B cell (primary cell): Measurements from ENCODE around the gene ACE. TPM values are rescaled to one million over a fixed set of nuclear protein-coding genes. Genes with fewer than 3 reads are reported as not detected.

Source experiments
- ATAC-seq: fragments of 200-7000 bp; cut with Tn5 transposase; one replicate; pipeline ENCODE4 v1.10.0; 2021; ENCODE audit warnings: low read depth, mild to moderate bottlenecking, moderate number of reproducible peaks, moderate library complexity
- CTCF ChIA-PET: fragments of 350-600 bp; sonication (Branson Sonifier 250); formaldehyde crosslinking; loops from one replicate; lab custom pipeline; 2021; ENCODE audit warnings: antibody characterized with exemption, inconsistent platforms; lab: Charles Lee
- POLR2A ChIA-PET: fragments of 350-600 bp; sonication (Branson Sonifier 250); formaldehyde crosslinking; loops from one replicate; lab custom pipeline; 2021; ENCODE audit warnings: antibody characterized with exemption; lab: Charles Lee
- DNase-seq: peaks from one replicate; pipeline ENCODE4 v3.0.0; 2013
- H2AFZ ChIP-seq: 2 replicates; pipeline ENCODE4 v1.6.1; 2012; ENCODE audit warnings: mild to moderate bottlenecking, low read depth, low read length; ENCODE audit not compliant: insufficient read depth, poor library complexity, severe bottlenecking
- H3K27ac ChIP-seq, 2 donors: 1 replicate in 1 of 2; 2 replicates in 1 of 2; pipeline ENCODE4 v1.5.1; 2012 to 2013; ENCODE audit warnings: low read length in 2 of 2, mild to moderate bottlenecking in 2 of 2, moderate library complexity in 1 of 2
- H3K27me3 ChIP-seq, 4 experiments: fragments of 200-600 bp in 1 of 4; sonication (generic) in 1 of 4; replicated peaks in 1 of 4; 1 replicate in 2 of 4; 2 replicates in 2 of 4; pipeline versions ENCODE4 v1.6.1 to v1.7.0; 2013 to 2016; ENCODE audit warnings: low read length in 3 of 4, mild to moderate bottlenecking in 2 of 4, mixed read lengths in 1 of 4, moderate library complexity in 1 of 4; ENCODE audit not compliant: insufficient read depth in 4 of 4, control insufficient read depth in 3 of 4; ENCODE audit errors: control extremely low read depth in 1 of 4
- H3K36me3 ChIP-seq, 2 experiments: replicated peaks in 1 of 2; 1 replicate in 1 of 2; 2 replicates in 1 of 2; pipeline versions ENCODE4 v1.6.1 to v1.7.1; 2013; ENCODE audit warnings: low read length in 1 of 2; ENCODE audit not compliant: insufficient read depth in 2 of 2, control insufficient read depth in 1 of 2; ENCODE audit errors: control extremely low read depth in 1 of 2, extremely low read depth in 1 of 2
- H3K4me1 ChIP-seq, 2 donors: fragments of 200-600 bp in 1 of 2; sonication (generic) in 1 of 2; 1 replicate in 1 of 2; 2 replicates in 1 of 2; pipeline versions ENCODE4 v1.5.1 to v1.6.1; 2013 to 2017; ENCODE audit warnings: low read length in 2 of 2; ENCODE audit not compliant: control insufficient read depth in 2 of 2, insufficient read depth in 2 of 2
- H3K4me2 ChIP-seq: replicated peaks from 2 replicates; pipeline ENCODE3; 2012; ENCODE audit warnings: mild to moderate bottlenecking, low read depth, low read length; ENCODE audit not compliant: poor library complexity, severe bottlenecking
- H3K4me3 ChIP-seq, 5 experiments: fragments of 200-600 bp in 1 of 5; sonication (generic) in 1 of 5; 1 replicate in 3 of 5; 2 replicates in 2 of 5; pipeline versions ENCODE4 v1.5.1 to v1.7.0; 2011 to 2016; ENCODE audit warnings: low read length in 4 of 5, mild to moderate bottlenecking in 4 of 5, low read depth in 2 of 5, control low read depth in 1 of 5, moderate library complexity in 1 of 5; ENCODE audit not compliant: insufficient read depth in 1 of 5; ENCODE audit errors: control extremely low read depth in 1 of 5, extremely low read depth in 1 of 5
- H3K79me2 ChIP-seq: fragments of 200-600 bp; sonication (generic); one replicate; pipeline ENCODE4 v1.6.0; 2016; ENCODE audit warnings: low read length; ENCODE audit not compliant: control insufficient read depth, insufficient read depth
- H3K9ac ChIP-seq: fragments of 200-600 bp; sonication (generic); 2 replicates; pipeline ENCODE4 v1.6.1; 2017; ENCODE audit warnings: mild to moderate bottlenecking, low read length, moderate library complexity
- H3K9me3 ChIP-seq, 3 donors: one replicate each; pipeline versions ENCODE4 v1.6.1 to v1.7.1; 2013; ENCODE audit warnings: low read length in 2 of 3; ENCODE audit not compliant: control insufficient read depth in 2 of 3, insufficient read depth in 1 of 3; ENCODE audit errors: control extremely low read depth in 1 of 3
- H4K20me1 ChIP-seq: 2 replicates; pipeline ENCODE4 v1.6.0; 2012; ENCODE audit warnings: mild to moderate bottlenecking, low read length; ENCODE audit not compliant: insufficient read depth, control insufficient read depth, poor library complexity, severe bottlenecking
- H3K27ac Mint-ChIP-seq: one replicate; pipeline ENCODE4 v1.8.0; 2021; ENCODE audit warnings: mixed read lengths
- H3K27me3 Mint-ChIP-seq: one replicate; pipeline ENCODE4 v1.8.0; 2021; ENCODE audit warnings: mixed read lengths
- H3K4me1 Mint-ChIP-seq: one replicate; pipeline ENCODE4 v1.8.0; 2021; ENCODE audit warnings: mixed read lengths
- H3K4me3 Mint-ChIP-seq: one replicate; pipeline ENCODE4 v1.8.0; 2021; ENCODE audit warnings: mixed read lengths
- H3K9me3 Mint-ChIP-seq: one replicate; pipeline ENCODE4 v1.8.0; 2022; ENCODE audit warnings: mixed read lengths; ENCODE audit not compliant: insufficient read depth
- EZH2 ChIP-seq: IDR thresholded peaks from 2 replicates; pipeline ENCODE4 v1.6.1; 2012; ENCODE audit warnings: borderline replicate concordance, low read depth, mild to moderate bottlenecking, moderate library complexity, low read length; ENCODE audit not compliant: insufficient read depth, poor library complexity, severe bottlenecking
- WGBS: methylation state at CpG from one replicate; pipeline ENCODE4 v1.1.5; 2013; ENCODE audit warnings: missing lambda C conversion rate; ENCODE audit not compliant: insufficient coverage; 5-methylcytosine and 5-hydroxymethylcytosine counted together
- intact Hi-C: fragments of 100-400 bp; cut with micrococcal nuclease; formaldehyde crosslinking; loops from one replicate; pipeline ENCODE4 v1.10.0; 2022
- polyA plus RNA-seq: library from polyadenylated mRNA; depleted of rRNA; stranded (reverse); fragments of >200 nt; gene quantifications from 2 replicates; pipeline ENCODE4 v1.2.3, GENCODE V29; 2012
- total RNA-seq, 2 donors: library from RNA; stranded (reverse); fragments of 120-200 nt in 1 of 2; gene quantifications; 1 replicate in 1 of 2; 2 replicates in 1 of 2; pipeline versions ENCODE4 v1.2.3 to v1.2.4, GENCODE V29; 2013 to 2022
- TF ChIP-seq, protein P1 (sequence below): fragments of 200-600 bp; IDR thresholded peaks from one replicate; pipeline ENCODE4 v1.8.0; 2022; ENCODE audit warnings: antibody characterized with exemption, mild to moderate bottlenecking

Gene ACE
- total and polyA plus RNA-seq, 2 donors (not counting 1 experiment from before 2014, with no cell fraction given), result 0.67 to 2.6 TPM

DNA sequence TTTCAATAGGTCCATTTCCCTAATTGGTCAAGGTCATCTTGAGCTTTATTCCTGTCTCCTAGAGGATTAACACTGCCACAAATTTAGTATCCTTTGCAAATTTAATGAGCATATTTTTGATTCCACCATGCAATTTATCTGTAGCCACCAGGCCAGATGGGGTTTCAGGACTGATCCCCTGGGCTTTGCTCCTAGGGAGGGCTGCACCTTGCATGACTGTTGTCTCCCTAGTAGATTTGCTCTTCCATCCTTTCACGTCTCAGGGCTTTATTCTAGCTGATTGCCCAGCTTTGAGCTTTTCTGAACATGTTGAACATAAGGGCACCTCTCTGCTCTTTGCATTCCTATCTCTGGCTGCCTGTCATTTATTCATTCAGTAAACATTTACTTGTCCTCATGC is 38.6 kb downstream of the ACE start:
- Histone ChIP-seq H2AFZ (no peak overlapping the region), H3K36me3 (no peaks in the 10 kb centered on the region), H3K79me2 (no peaks in the 10 kb centered on the region), H3K4me2 (no peak overlapping the region), H4K20me1 (no peaks in the 10 kb centered on the region), H3K9me3 (no peaks in the 10 kb centered on the region), H3K27ac (no peak overlapping the region), H3K4me1 (no peaks in the 10 kb centered on the region), H3K9ac (no peak overlapping the region), H3K27me3 (no peaks in the 10 kb centered on the region), H3K4me3 (no peak overlapping the region)
- Mint-ChIP-seq H3K27me3 (peaks cover 17% of the 10 kb centered on the region), H3K27ac (no peak overlapping the region), H3K9me3 (no peaks in the 10 kb centered on the region), H3K4me1 (no peaks in the 10 kb centered on the region), H3K4me3 (no peak overlapping the region)
- CTCF ChIA-PET, result interaction anchor here (0.7 to 1.2 kb wide), 2 partner anchors 10 to 72 kb away, joined by 3 read pairs; no protein-coding TSS in a partner anchor
- TF ChIP-seq, protein P1, sequence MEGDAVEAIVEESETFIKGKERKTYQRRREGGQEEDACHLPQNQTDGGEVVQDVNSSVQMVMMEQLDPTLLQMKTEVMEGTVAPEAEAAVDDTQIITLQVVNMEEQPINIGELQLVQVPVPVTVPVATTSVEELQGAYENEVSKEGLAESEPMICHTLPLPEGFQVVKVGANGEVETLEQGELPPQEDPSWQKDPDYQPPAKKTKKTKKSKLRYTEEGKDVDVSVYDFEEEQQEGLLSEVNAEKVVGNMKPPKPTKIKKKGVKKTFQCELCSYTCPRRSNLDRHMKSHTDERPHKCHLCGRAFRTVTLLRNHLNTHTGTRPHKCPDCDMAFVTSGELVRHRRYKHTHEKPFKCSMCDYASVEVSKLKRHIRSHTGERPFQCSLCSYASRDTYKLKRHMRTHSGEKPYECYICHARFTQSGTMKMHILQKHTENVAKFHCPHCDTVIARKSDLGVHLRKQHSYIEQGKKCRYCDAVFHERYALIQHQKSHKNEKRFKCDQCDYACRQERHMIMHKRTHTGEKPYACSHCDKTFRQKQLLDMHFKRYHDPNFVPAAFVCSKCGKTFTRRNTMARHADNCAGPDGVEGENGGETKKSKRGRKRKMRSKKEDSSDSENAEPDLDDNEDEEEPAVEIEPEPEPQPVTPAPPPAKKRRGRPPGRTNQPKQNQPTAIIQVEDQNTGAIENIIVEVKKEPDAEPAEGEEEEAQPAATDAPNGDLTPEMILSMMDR, result no peak
- no peak for TF ChIP-seq EZH2
- ATAC-seq (no peak), DNase-seq (no peak)
- 44% methylated on average over 1 of the region's 1 CpG for WGBS
- intact Hi-C loops, result no loop called here
- POLR2A ChIA-PET, result no interaction called here

DNA sequence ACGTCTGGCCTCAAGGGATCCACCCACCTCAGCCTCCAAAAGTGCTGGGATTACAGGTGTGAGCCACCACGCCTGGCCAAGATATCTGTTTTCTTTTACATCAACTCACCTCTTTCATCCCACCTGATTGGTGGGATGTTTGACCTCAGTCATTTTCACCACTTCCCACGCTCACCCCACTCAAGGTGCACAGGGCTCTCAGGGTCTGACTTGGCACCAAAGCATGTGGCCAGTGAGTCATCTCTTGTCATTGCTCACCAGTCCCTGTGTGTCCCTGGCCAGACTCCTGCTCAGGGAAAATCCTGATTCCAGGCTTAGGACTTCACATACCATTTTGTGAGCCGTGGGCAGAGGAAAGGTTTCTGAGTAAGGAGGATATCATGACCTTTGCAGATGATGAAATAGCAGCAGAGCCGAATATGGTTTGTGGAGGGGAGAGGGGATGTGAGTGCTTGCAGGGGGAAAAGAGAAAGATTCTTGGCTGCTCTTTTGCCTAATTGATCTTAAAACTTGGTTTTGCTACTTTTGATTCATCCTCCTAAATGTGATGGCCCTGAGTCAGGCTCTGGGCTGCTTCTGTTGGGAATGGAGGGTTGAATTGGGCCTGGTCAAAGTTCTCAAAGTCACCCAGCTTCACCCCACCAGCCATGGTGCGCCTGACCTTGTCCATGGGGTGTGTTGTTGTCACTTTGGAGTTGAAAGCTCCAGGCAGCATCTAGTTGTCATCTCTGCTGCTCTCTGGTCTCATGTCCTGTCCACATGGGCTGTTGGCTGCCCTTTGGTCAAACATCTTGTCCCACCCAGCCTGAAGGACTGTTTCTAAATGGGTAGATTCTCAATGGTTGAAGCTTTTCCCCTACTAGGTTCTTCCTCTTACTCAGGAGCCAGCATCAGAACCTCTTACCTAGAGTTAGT is 40.3 kb downstream of the ACE start:
- Histone ChIP-seq H3K27ac (no peak overlapping the region), H3K36me3 (no peaks in the 10 kb centered on the region), H4K20me1 (no peaks in the 10 kb centered on the region), H3K9ac (no peak overlapping the region), H3K9me3 (peaks cover 0 to 6% (median 0%) of the 10 kb centered on the region in 3 donors), H2AFZ (no peak overlapping the region), H3K4me2 (no peak overlapping the region), H3K27me3 (no peaks in the 10 kb centered on the region), H3K4me3 (no peak overlapping the region), H3K79me2 (no peaks in the 10 kb centered on the region), H3K4me1 (no peaks in the 10 kb centered on the region)
- Mint-ChIP-seq H3K27ac (no peak overlapping the region), H3K27me3 (peaks cover 31% of the 10 kb centered on the region), H3K4me1 (no peaks in the 10 kb centered on the region), H3K9me3 (no peaks in the 10 kb centered on the region), H3K4me3 (no peak overlapping the region)
- no peak for ATAC-seq
- intact Hi-C loops, result no loop called here
- ChIA-PET CTCF (no interaction called here), POLR2A (no interaction called here)
- no peak for TF ChIP-seq EZH2
- TF ChIP-seq, protein P1, result no peak
- DNase-seq, result no peak
- WGBS, result 58% methylated on average over 3 of the region's 6 CpGs
